SK-N-SH treated with all-trans-retinoic acid at 6 μM for 48 hours (cell line): ENCODE results near the gene CSTF3.

ENCODE experiments used
- ARNTL ChIP-seq: fragments of 450-650 bp; formaldehyde crosslinking; IDR thresholded peaks from 2 replicates; pipeline ENCODE4 v1.5.0; 2020; ENCODE audit warnings: low read depth, mild to moderate bottlenecking, moderate library complexity, borderline replicate concordance
- CREB5 ChIP-seq: fragments of 250-450 bp; sonication (Bioruptor Pico); IDR thresholded peaks from 2 replicates; pipeline ENCODE4 v1.5.1; 2020; ENCODE audit warnings: low read depth, mild to moderate bottlenecking, moderate library complexity
- CSDC2 ChIP-seq: fragments of 250-450 bp; sonication (Bioruptor Pico); IDR thresholded peaks from 2 replicates; pipeline ENCODE4 v1.5.0; 2020; ENCODE audit warnings: mild to moderate bottlenecking, moderate library complexity
- OSR1 ChIP-seq: fragments of 250-450 bp; sonication (Bioruptor Pico); IDR thresholded peaks from 2 replicates; pipeline ENCODE4 v1.8.0; 2022; ENCODE audit warnings: moderate library complexity, mild to moderate bottlenecking, inconsistent platforms
- TOX ChIP-seq: fragments of 250-450 bp; sonication (Bioruptor Pico); IDR thresholded peaks from 2 replicates; pipeline ENCODE4 v1.8.0; 2021; ENCODE audit warnings: mild to moderate bottlenecking, moderate library complexity, borderline replicate concordance
- ZFP3 ChIP-seq: fragments of 250-450 bp; sonication (Bioruptor Pico); IDR thresholded peaks from 2 replicates; pipeline ENCODE4 v1.5.0; 2020; ENCODE audit warnings: mild to moderate bottlenecking, moderate library complexity
- ZNF8 ChIP-seq: fragments of 450-650 bp; formaldehyde crosslinking; IDR thresholded peaks from 2 replicates; pipeline ENCODE4 v1.5.0; 2020; ENCODE audit warnings: mild to moderate bottlenecking, moderate library complexity
- TF ChIP-seq, protein P1 (sequence below): fragments of 250-450 bp; sonication (Bioruptor Pico); IDR thresholded peaks from 2 replicates; pipeline ENCODE4 v1.5.1; 2021; ENCODE audit warnings: mild to moderate bottlenecking, moderate library complexity
- TF ChIP-seq, protein P2 (sequence below): fragments of 250-450 bp; sonication (Bioruptor Pico); IDR thresholded peaks from 2 replicates; pipeline ENCODE4 v1.8.0; 2020; ENCODE audit warnings: mild to moderate bottlenecking, moderate library complexity, borderline replicate concordance

DNA sequence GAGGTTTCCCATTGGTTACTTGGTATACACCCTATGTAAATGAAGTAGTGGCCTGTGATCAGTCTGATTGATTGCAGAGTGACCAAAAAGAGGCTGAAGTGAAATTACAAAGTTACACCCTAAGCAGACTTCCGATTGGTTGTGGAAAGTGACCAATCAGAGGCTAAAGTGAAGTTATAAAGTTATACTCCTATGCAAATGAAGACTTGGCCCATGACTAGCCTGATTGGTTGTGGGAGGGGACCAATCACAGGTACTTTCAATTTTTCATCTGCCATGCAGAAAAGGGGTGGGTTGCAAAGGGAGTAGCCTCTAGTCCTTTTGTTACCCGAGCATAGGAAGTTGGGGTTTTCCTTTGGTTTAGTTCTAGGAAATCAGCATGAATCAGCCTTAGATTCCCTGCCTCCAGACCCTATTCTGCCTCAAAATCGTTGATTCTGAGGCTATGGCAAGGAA, 18.1 kb upstream of the CSTF3 start:
- TF ChIP-seq ARNTL (CRISPR knock-in tag), result no peak
- TF ChIP-seq OSR1 (CRISPR knock-in tag), result no peak
- TF ChIP-seq CSDC2 (CRISPR knock-in tag), result no peak
- no peak for TF ChIP-seq ZNF8
- TF ChIP-seq, protein P1, sequence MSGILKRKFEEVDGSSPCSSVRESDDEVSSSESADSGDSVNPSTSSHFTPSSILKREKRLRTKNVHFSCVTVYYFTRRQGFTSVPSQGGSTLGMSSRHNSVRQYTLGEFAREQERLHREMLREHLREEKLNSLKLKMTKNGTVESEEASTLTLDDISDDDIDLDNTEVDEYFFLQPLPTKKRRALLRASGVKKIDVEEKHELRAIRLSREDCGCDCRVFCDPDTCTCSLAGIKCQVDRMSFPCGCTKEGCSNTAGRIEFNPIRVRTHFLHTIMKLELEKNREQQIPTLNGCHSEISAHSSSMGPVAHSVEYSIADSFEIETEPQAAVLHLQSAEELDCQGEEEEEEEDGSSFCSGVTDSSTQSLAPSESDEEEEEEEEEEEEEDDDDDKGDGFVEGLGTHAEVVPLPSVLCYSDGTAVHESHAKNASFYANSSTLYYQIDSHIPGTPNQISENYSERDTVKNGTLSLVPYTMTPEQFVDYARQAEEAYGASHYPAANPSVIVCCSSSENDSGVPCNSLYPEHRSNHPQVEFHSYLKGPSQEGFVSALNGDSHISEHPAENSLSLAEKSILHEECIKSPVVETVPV (CRISPR knock-in tag), result no peak
- TF ChIP-seq, protein P2, sequence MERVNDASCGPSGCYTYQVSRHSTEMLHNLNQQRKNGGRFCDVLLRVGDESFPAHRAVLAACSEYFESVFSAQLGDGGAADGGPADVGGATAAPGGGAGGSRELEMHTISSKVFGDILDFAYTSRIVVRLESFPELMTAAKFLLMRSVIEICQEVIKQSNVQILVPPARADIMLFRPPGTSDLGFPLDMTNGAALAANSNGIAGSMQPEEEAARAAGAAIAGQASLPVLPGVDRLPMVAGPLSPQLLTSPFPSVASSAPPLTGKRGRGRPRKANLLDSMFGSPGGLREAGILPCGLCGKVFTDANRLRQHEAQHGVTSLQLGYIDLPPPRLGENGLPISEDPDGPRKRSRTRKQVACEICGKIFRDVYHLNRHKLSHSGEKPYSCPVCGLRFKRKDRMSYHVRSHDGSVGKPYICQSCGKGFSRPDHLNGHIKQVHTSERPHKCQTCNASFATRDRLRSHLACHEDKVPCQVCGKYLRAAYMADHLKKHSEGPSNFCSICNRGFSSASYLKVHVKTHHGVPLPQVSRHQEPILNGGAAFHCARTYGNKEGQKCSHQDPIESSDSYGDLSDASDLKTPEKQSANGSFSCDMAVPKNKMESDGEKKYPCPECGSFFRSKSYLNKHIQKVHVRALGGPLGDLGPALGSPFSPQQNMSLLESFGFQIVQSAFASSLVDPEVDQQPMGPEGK (CRISPR knock-in tag), result no peak
- TF ChIP-seq ZFP3 (CRISPR knock-in tag), result no peak
- no peak for TF ChIP-seq CREB5 (CRISPR knock-in tag)
- no peak for TF ChIP-seq TOX (CRISPR knock-in tag)
